ENCODE results near the gene SEMA4B.

SEMA4B gene

GRCh38 chr15:90221246-90221900, 20.2 kb downstream of the SEMA4B start:
- H3K4me3 ChIP-seq (IDR thresholded peaks at IDR 0.05; ENCODE audit: insufficient read depth, low read depth, low read length), result no peak overlapping the region
- no peaks in the 10 kb centered on the region for H3K36me3 ChIP-seq (ENCODE audit: insufficient read depth)
- TF ChIP-seq CTCF (conservative IDR thresholded peaks at IDR 0.05; ENCODE audit: low read depth, low read length), result peak; percentile 45
- no peak overlapping the region for H3K9ac ChIP-seq
- H3K27ac ChIP-seq, result no peak overlapping the region
- H2AFZ ChIP-seq (ENCODE audit: low read depth), result no peak overlapping the region
- no peaks in the 10 kb centered on the region for H3K27me3 ChIP-seq (ENCODE audit: insufficient read depth, low read depth)
- peaks cover 10% of the 10 kb centered on the region for H3K4me1 ChIP-seq (ENCODE audit: low read depth, poor library complexity, severe bottlenecking)
- H4K20me1 ChIP-seq (ENCODE audit: insufficient read depth), result no peaks in the 10 kb centered on the region
- no peaks in the 10 kb centered on the region for H3K79me2 ChIP-seq (ENCODE audit: insufficient read depth, low read depth)
- no peak overlapping the region for H3K4me2 ChIP-seq

- H3K4me2 ChIP-seq, result no peak overlapping the region
- H3K27ac ChIP-seq, result no peak overlapping the region
- H3K4me3 ChIP-seq (IDR thresholded peaks at IDR 0.05; ENCODE audit: insufficient read depth, low read depth, low read length), result no peak overlapping the region
- no peaks in the 10 kb centered on the region for H3K79me2 ChIP-seq (ENCODE audit: insufficient read depth, low read depth)
- H3K36me3 ChIP-seq (ENCODE audit: insufficient read depth), result no peaks in the 10 kb centered on the region
- H4K20me1 ChIP-seq (ENCODE audit: insufficient read depth), result no peaks in the 10 kb centered on the region
- peaks cover 10% of the 10 kb centered on the region for H3K4me1 ChIP-seq (ENCODE audit: low read depth, poor library complexity, severe bottlenecking)
- H2AFZ ChIP-seq (ENCODE audit: low read depth), result no peak overlapping the region
- no peak overlapping the region for H3K9ac ChIP-seq
- no peaks in the 10 kb centered on the region for H3K27me3 ChIP-seq (ENCODE audit: insufficient read depth, low read depth)
- no peak for TF ChIP-seq CTCF (conservative IDR thresholded peaks at IDR 0.05; ENCODE audit: low read depth, low read length)
Measured at GRCh38 chr15:90222547-90222946, 21.4 kb downstream of the SEMA4B start.

DNA sequence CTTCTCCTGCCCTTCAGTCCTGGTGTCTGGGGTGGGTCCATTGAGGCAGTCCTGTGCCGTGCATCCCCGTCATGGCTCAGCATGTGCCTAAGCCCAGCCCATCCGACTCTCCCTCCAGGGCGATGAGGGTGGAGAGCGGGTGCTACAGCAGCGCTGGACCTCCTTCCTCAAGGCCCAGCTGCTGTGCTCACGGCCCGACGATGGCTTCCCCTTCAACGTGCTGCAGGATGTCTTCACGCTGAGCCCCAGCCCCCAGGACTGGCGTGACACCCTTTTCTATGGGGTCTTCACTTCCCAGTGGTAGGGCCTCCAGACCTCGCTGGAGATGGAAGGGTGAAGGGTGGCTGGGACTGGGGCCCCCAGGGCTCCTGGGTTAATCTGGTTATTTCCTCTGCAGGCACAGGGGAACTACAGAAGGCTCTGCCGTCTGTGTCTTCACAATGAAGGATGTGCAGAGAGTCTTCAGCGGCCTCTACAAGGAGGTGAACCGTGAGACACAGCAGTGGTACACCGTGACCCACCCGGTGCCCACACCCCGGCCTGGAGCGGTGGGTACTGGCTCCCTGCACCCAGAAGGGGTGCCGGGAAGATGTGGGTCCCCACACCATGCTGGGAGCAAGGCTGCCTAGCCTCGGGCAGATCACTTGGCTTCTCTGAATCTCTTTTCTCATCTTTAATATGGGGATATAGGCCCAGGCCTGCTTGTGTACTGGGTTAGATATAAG, 22.5 kb downstream of the SEMA4B start:
- Histone ChIP-seq H2AFZ (ENCODE audit: low read depth) (no peak overlapping the region), H3K27me3 (ENCODE audit: insufficient read depth, low read depth) (no peaks in the 10 kb centered on the region), H3K4me2 (no peak overlapping the region), H4K20me1 (ENCODE audit: insufficient read depth) (no peaks in the 10 kb centered on the region), H3K27ac (no peak overlapping the region), H3K4me1 (ENCODE audit: low read depth, poor library complexity, severe bottlenecking) (peaks cover 10% of the 10 kb centered on the region), H3K9ac (no peak overlapping the region), H3K36me3 (ENCODE audit: insufficient read depth) (no peaks in the 10 kb centered on the region), H3K4me3 (IDR thresholded peaks at IDR 0.05; ENCODE audit: insufficient read depth, low read depth, low read length) (no peak overlapping the region), H3K79me2 (ENCODE audit: insufficient read depth, low read depth) (no peaks in the 10 kb centered on the region)
- no peak for TF ChIP-seq CTCF (conservative IDR thresholded peaks at IDR 0.05; ENCODE audit: low read depth, low read length)

DNA sequence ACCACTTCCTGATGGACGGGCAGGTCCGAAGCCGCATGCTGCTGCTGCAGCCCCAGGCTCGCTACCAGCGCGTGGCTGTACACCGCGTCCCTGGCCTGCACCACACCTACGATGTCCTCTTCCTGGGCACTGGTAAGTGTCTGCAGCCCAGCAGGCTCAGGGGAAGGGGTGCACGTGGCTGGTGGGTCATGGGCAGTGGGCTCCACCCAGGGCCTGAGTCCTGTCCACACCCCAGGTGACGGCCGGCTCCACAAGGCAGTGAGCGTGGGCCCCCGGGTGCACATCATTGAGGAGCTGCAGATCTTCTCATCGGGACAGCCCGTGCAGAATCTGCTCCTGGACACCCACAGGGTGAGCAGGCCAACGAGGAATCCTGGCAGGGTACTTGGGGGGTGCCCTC, 23.9 kb downstream of the SEMA4B start:
- no peak for TF ChIP-seq CTCF (conservative IDR thresholded peaks at IDR 0.05; ENCODE audit: low read depth, low read length)
- H3K9ac ChIP-seq, result no peak overlapping the region
- no peaks in the 10 kb centered on the region for H3K4me1 ChIP-seq (ENCODE audit: low read depth, poor library complexity, severe bottlenecking)
- no peaks in the 10 kb centered on the region for H4K20me1 ChIP-seq (ENCODE audit: insufficient read depth)
- no peak overlapping the region for H3K4me2 ChIP-seq
- H2AFZ ChIP-seq (ENCODE audit: low read depth), result no peak overlapping the region
- H3K4me3 ChIP-seq (IDR thresholded peaks at IDR 0.05; ENCODE audit: insufficient read depth, low read depth, low read length), result no peak overlapping the region
- H3K27me3 ChIP-seq (ENCODE audit: insufficient read depth, low read depth), result no peaks in the 10 kb centered on the region
- no peaks in the 10 kb centered on the region for H3K79me2 ChIP-seq (ENCODE audit: insufficient read depth, low read depth)
- no peaks in the 10 kb centered on the region for H3K36me3 ChIP-seq (ENCODE audit: insufficient read depth)
- no peak overlapping the region for H3K27ac ChIP-seq

Data from KMS-11 (cell line).